Measurements from ENCODE around the gene SENP6. TPM values are rescaled to one million over a fixed set of nuclear protein-coding genes. Genes with fewer than 3 reads are reported as not detected.

Gene SENP6
- polyA plus RNA-seq, 3 donors, result 22.3 to 43.9 (median 31.9) TPM

- WGBS (ENCODE audit: insufficient coverage), result no CpG with 5 or more reads among the region's 1 CpG
- intact Hi-C loops (cut with micrococcal nuclease), result no loop called here
- Histone ChIP-seq H3K4me3 (replicated peaks in 1 of 3; ENCODE audit: low read depth in 2 of 3, low read length in 3 of 3) (no peak overlapping the region), H3K27ac (ENCODE audit: low read depth in 1 of 2, low read length in 2 of 2) (peak overlapping the region in 1 of 2 donors; percentile 1), H3K27me3 (ENCODE audit: control insufficient read depth in 2 of 2, insufficient read depth in 2 of 2, low read length in 2 of 2) (no peaks in the 10 kb centered on the region), H3K4me2 (replicated peaks; ENCODE audit: extremely low read depth, low read length, poor library complexity, severe bottlenecking) (no peak overlapping the region), H2AFZ (ENCODE audit: insufficient read depth, low read depth, low read length, poor library complexity, severe bottlenecking) (no peak overlapping the region), H4K20me1 (ENCODE audit: insufficient read depth, low read length) (peaks cover 95% of the 10 kb centered on the region), H3K79me2 (ENCODE audit: insufficient read depth, low read length) (peaks cover 100% of the 10 kb centered on the region), H3K9ac (ENCODE audit: insufficient read depth, low read length, poor library complexity, severe bottlenecking) (no peak overlapping the region), H3K36me3 (replicated peaks in 1 of 2; ENCODE audit: control insufficient read depth in 1 of 2, insufficient read depth in 2 of 2, low read length in 2 of 2) (peaks cover 4 to 16% of the 10 kb centered on the region in 2 donors), H3K4me1 (ENCODE audit: control insufficient read depth in 1 of 2, insufficient read depth in 2 of 2, low read length in 2 of 2) (peaks cover 22 to 43% of the 10 kb centered on the region in 2 donors), H3K9me3 (replicated peaks in 1 of 2; ENCODE audit: control insufficient read depth in 1 of 2, insufficient read depth in 1 of 2, low read length in 2 of 2) (no peaks in the 10 kb centered on the region)
- DNase-seq, result no peak
- H3K27ac Mint-ChIP-seq, result peak overlapping the region in 1 of 7 donors; percentile 78
- no peak for TF ChIP-seq CTCF (IDR thresholded peaks at IDR 0.05)
- peaks cover 0 to 4% (median 0%) of the 10 kb centered on the region in 3 donors for H3K27me3 Mint-ChIP-seq (ENCODE audit: low read depth in 3 of 3)
- H3K36me3 Mint-ChIP-seq, result peaks cover 9% of the 10 kb centered on the region in 2 donors
- H3K4me3 Mint-ChIP-seq, result no peak overlapping the region
- peaks cover 69% of the 10 kb centered on the region for H3K4me1 Mint-ChIP-seq
- no peaks in the 10 kb centered on the region for H3K9me3 Mint-ChIP-seq
Measured at GRCh38 chr6:75618437-75618836, 16.8 kb downstream of the SENP6 start.

- WGBS (ENCODE audit: insufficient coverage), result no CpG with 5 or more reads among the region's 5 CpGs
- Histone ChIP-seq H4K20me1 (ENCODE audit: insufficient read depth, low read length) (peaks cover 92% of the 10 kb centered on the region), H2AFZ (ENCODE audit: insufficient read depth, low read depth, low read length, poor library complexity, severe bottlenecking) (no peak overlapping the region), H3K4me3 (replicated peaks in 1 of 3; ENCODE audit: low read depth in 2 of 3, low read length in 3 of 3) (no peak overlapping the region), H3K4me2 (replicated peaks; ENCODE audit: extremely low read depth, low read length, poor library complexity, severe bottlenecking) (peak overlapping the region; percentile 23), H3K79me2 (ENCODE audit: insufficient read depth, low read length) (peaks cover 94% of the 10 kb centered on the region), H3K9me3 (replicated peaks in 1 of 2; ENCODE audit: control insufficient read depth in 1 of 2, insufficient read depth in 1 of 2, low read length in 2 of 2) (no peaks in the 10 kb centered on the region), H3K36me3 (replicated peaks in 1 of 2; ENCODE audit: control insufficient read depth in 1 of 2, insufficient read depth in 2 of 2, low read length in 2 of 2) (peaks cover 9 to 25% of the 10 kb centered on the region in 2 donors), H3K27ac (ENCODE audit: low read depth in 1 of 2, low read length in 2 of 2) (peak overlapping the region in 1 of 2 donors; percentile 1), H3K9ac (ENCODE audit: insufficient read depth, low read length, poor library complexity, severe bottlenecking) (no peak overlapping the region), H3K4me1 (ENCODE audit: control insufficient read depth in 1 of 2, insufficient read depth in 2 of 2, low read length in 2 of 2) (peaks cover 22 to 35% of the 10 kb centered on the region in 2 donors), H3K27me3 (ENCODE audit: control insufficient read depth in 2 of 2, insufficient read depth in 2 of 2, low read length in 2 of 2) (no peaks in the 10 kb centered on the region)
- DNase-seq, result no peak
- intact Hi-C loops (cut with micrococcal nuclease), result no loop called here
- TF ChIP-seq CTCF (IDR thresholded peaks at IDR 0.05), result no peak
- Mint-ChIP-seq H3K27ac (peak overlapping the region in 4 of 7 donors; percentile 21 to 41 (median 40)), H3K27me3 (ENCODE audit: low read depth in 3 of 3) (peaks cover 0 to 4% (median 0%) of the 10 kb centered on the region in 3 donors), H3K36me3 (peaks cover 12 to 14% of the 10 kb centered on the region in 2 donors), H3K4me1 (peaks cover 60% of the 10 kb centered on the region), H3K4me3 (no peak overlapping the region), H3K9me3 (no peaks in the 10 kb centered on the region)
Measured at GRCh38 chr6:75619230-75619899, 17.7 kb downstream of the SENP6 start.

Data from CD14-positive monocyte (primary cell).